Articular chondrocyte of knee joint (primary cell): ENCODE measurements around the gene INA. TPM values are rescaled to one million over a fixed set of nuclear protein-coding genes. Genes with fewer than 3 reads are reported as not detected.

Source experiments
- small RNA-seq: library from RNA; depleted of rRNA; stranded (forward); fragments of <200 nt; gene quantifications from one replicate; pipeline ENCODE3, GENCODE V24; 2012
- total RNA-seq: library from RNA; depleted of rRNA; stranded (reverse); fragments of >200 nt; gene quantifications from 2 replicates; pipeline ENCODE4 v1.2.3, GENCODE V29; 2012

INA gene
- 0.13 and 0.22 TPM in 2 replicates for total RNA-seq

GRCh38 chr10:103276896-103277712, at the start of gene INA:
Gene INA, plus strand, starts transcription at chr10:103277138. Its CDS starts 74 bp downstream, at chr10:103277212.

GRCh38 chr10:103245587-103245986, 31.4 kb upstream of the INA start, which contains the start of gene RPEL1:
Gene RPEL1, plus strand, starts transcription at chr10:103245887. Its CDS starts 110 bp downstream, at chr10:103245997.

Small RNA genes within 50 kb of the gene (small RNA-seq; reads per million reads assigned to genes)
- gene RNU11-3P = not detected

Other genes starting within 250 kb of the INA start
- 81.4 and 95.9 TPM in 2 replicates for gene NT5C2, start 83.9 kb upstream of the INA start, total RNA-seq
- gene RPEL1, start 31.3 kb upstream of the INA start, total RNA-seq = 0.11 and 0.13 TPM in 2 replicates
- gene PCGF6, start 74.0 kb downstream of the INA start, total RNA-seq = 18.6 and 20.0 TPM in 2 replicates
- 4.3 and 4.4 TPM in 2 replicates for gene TAF5, start 90.8 kb downstream of the INA start, total RNA-seq
- 223 and 321 TPM in 2 replicates for gene ATP5MK, start 119.3 kb downstream of the INA start, total RNA-seq
- gene PDCD11, start 119.5 kb downstream of the INA start, total RNA-seq = 23.8 and 26.5 TPM in 2 replicates
- gene CALHM2, start 175.2 kb downstream of the INA start, total RNA-seq = 81.3 and 91.3 TPM in 2 replicates
- gene CALHM1, start 181.8 kb downstream of the INA start, total RNA-seq = not detected in 2 replicates
- 0.11 TPM in 1 of 2 replicates, not detected in the other for gene CALHM3, start 202.1 kb downstream of the INA start, total RNA-seq
- gene NEURL1, start 216.6 kb downstream of the INA start, total RNA-seq = 0.11 and 0.26 TPM in 2 replicates